Motor neuron (in vitro differentiated cells): ENCODE measurements around the gene GOLGA8O. TPM values are rescaled to one million over a fixed set of nuclear protein-coding genes. Genes with fewer than 3 reads are reported as not detected.
"Not testable (repeated sequence)": the region's sequence is repeated elsewhere in the genome, so short reads cannot be mapped to it uniquely, and the experiment has no call there.

Source experiments
- ATAC-seq, 8 experiments: fragments of 200-7000 bp; cut with Tn5 transposase; replicated peaks in 6 of 8; 2 replicates each; pipeline ENCODE4 v1.8.0; 2021; ENCODE audit warnings: mild to moderate bottlenecking in 8 of 8, moderate library complexity in 8 of 8
- H3K27ac ChIP-seq, 2 donors: fragments of 250-450 bp; sonication (Bioruptor Pico); 2 replicates each; pipeline ENCODE4 v1.9.0; 2021; ENCODE audit warnings: antibody characterized with exemption in 2 of 2, mild to moderate bottlenecking in 2 of 2, moderate library complexity in 1 of 2
- H3K4me1 ChIP-seq, 2 donors: fragments of 250-450 bp; sonication (Bioruptor Pico); replicated peaks in 1 of 2; 2 replicates each; pipeline ENCODE4 v1.6.1; 2021; ENCODE audit warnings: antibody characterized with exemption in 2 of 2, mild to moderate bottlenecking in 2 of 2, moderate library complexity in 1 of 2
- H3K4me3 ChIP-seq, 5 donors: fragments of 250-450 bp; sonication (Bioruptor Pico); 2 replicates each; pipeline ENCODE4 v1.9.0; 2021; ENCODE audit warnings: antibody characterized with exemption in 5 of 5, mild to moderate bottlenecking in 5 of 5, moderate library complexity in 4 of 5
- WGBS, 10 experiments: fragments of 450-650 bp; shearing (Covaris generic); methylation state at CpG; one replicate each; pipeline ENCODE4 v1.0.0; 2022; 5-methylcytosine and 5-hydroxymethylcytosine counted together
- in situ Hi-C, 9 experiments: fragments of 400-800 bp; cut with MboI; loops; one replicate each; pipeline ENCODE4 v1.15.0; 2021; ENCODE audit warnings: low sequenced_read_pairs in 9 of 9, low pct_unique_long_range_greater_than_20kb in 2 of 9; ENCODE audit not compliant: unreplicated experiment in 9 of 9
- total RNA-seq, 8 experiments: library from RNA; unstranded; fragments of 300-600 nt; gene quantifications; 2 replicates each; pipeline versions ENCODE4 v1.2.3 to v1.2.4, GENCODE V29; 2022

The GOLGA8O gene, protein sequence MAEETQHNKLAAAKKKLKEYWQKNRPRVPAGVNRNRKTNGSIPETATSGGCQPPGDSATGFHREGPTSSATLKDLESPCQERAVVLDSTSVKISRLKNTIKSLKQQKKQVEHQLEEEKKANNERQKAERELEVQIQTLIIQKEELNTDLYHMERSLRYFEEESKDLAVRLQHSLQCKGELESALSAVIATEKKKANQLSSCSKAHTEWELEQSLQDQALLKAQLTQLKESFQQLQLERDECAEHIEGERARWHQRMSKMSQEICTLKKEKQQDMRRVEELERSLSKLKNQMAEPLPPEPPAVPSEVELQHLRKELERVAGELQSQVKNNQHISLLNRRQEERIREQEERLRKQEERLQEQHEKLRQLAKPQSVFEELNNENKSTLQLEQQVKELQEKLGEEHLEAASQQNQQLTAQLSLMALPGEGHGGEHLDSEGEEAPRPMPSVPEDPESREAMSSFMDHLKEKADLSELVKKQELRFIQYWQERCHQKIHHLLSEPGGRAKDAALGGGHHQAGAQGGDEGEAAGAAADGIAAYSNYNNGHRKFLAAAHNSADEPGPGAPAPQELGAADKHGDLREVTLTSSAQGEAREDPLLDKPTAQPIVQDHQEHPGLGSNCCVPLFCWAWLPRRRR
- total RNA-seq: 1 to 10 TPM in 2 of 8 experiments, under 1 TPM in 5, not detected in 1; 0.09 to 2.4 (median 0.45) TPM

DNA sequence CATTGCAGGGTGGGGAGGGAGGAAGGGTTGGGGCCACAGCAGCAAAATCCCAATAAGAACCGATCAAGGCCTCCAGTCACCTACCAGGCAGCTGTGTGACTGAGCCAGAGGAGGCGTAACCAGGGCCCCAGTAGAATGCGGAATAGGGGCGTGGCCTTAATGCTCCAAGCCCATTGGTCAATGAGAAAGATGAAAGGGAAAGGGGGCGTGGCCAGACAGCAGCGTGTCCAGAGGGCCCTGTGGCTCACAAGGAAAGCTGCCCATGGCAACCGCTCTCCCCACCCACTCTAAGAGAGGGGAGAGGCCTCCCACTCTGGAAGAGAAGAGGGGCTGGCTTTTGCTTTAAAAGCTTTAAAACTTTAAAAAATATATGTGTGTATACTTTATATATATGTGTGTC, at the start of gene GOLGA8O:
TSS of gene GOLGA8O (minus strand) at position 101 of the 400 bp plus-strand sequence. CDS start at position 3, 98 bp downstream.
- H3K4me3 ChIP-seq, ATAC-seq, H3K27ac ChIP-seq, in situ Hi-C loops, H3K4me1 ChIP-seq: not testable (repeated sequence)
- no CpG with 5 or more reads among the region's 7 CpGs for WGBS, 10 experiments

- WGBS, 10 experiments: no CpG with 5 or more reads among the region's 8 CpGs
- H3K27ac ChIP-seq, in situ Hi-C loops, H3K4me1 ChIP-seq, H3K4me3 ChIP-seq: not testable (repeated sequence)
- ATAC-seq: peak in 1 of 8 experiments; percentile 32
Measured at GRCh38 chr15:32504152-32504811, 48.8 kb upstream of the GOLGA8O start.

DNA sequence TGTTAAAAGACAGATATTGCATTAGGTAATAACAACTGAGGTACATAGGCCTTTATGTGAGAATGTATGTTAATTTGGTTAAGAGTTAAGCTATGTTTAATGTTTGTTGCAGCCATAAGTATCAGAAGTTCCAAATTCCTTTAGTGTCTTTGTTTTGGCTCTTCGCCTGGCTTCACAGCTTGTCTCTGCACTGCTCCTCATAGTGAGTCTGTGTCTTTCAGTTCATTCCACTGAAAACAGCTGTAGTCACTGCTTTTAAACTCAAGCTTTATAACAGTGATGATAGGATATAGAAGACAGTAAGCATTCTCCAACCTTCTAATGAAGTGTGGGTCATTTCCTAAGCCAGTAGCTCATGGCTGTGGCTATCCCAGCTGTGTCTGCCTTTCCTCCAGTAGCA, 47.5 kb upstream of the GOLGA8O start:
- in situ Hi-C loops, H3K4me3 ChIP-seq, H3K4me1 ChIP-seq, H3K27ac ChIP-seq: not testable (repeated sequence)
- peak in 1 of 8 experiments; percentile 54 for ATAC-seq
- 20 to 57% methylated on average over 1 of the region's 1 CpG; no CpG with 5 or more reads in 8 of the 10 experiments for WGBS, 10 experiments

- in situ Hi-C loops, H3K27ac ChIP-seq, H3K4me3 ChIP-seq, ATAC-seq, H3K4me1 ChIP-seq: not testable (repeated sequence)
- no CpG with 5 or more reads among the region's 4 CpGs for WGBS, 10 experiments
Measured at GRCh38 chr15:32492768-32493167, 37.3 kb upstream of the GOLGA8O start.

- WGBS, 10 experiments: no CpG with 5 or more reads among the region's 12 CpGs
- H3K27ac ChIP-seq, H3K4me3 ChIP-seq, in situ Hi-C loops, ATAC-seq, H3K4me1 ChIP-seq: not testable (repeated sequence)
Measured at GRCh38 chr15:32486474-32486873, 31.0 kb upstream of the GOLGA8O start.

DNA sequence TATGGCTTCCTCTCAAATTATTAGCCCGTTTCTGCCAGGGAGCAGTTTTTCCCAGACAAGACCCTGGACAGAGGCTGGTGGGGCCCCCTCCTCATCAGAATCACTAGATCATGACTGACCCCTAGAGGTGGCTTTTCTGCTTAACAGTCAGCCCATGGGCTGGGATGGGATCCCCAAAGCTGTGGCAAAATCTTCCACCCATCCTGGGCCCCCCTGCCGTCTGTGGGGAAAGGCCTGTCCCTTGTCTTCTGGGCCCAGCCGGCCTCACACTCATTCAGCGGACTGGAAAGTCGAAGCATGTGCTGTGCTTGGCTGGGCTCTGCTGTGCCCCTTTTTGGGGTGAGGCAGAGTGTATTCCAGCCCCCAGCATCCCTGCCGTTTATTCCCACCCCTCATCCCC, 27.9 kb upstream of the GOLGA8O start:
- in situ Hi-C loops, H3K4me1 ChIP-seq, ATAC-seq, H3K4me3 ChIP-seq, H3K27ac ChIP-seq: not testable (repeated sequence)
- WGBS, 10 experiments: no CpG with 5 or more reads among the region's 6 CpGs

DNA sequence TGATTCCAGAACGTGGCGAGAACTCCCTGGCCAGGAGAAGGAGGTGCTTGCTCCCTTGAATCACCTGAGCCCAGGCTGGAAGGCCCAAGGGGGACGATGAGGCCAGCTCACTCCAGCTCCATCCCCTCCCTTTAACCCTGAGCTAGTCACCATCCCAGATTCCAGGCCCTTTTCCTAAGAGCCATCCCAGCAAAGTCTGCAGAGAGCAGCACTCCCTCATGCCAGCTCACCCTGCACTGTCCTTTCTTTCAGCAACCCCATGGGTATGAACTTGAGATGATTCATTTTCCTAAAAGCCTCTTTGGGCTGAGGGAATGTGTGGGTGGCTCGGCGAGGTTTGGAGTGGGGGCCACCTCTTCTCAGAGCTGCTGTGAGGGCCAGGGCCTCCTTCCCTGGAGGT, 26.2 kb upstream of the GOLGA8O start:
- H3K4me1 ChIP-seq, ATAC-seq, H3K4me3 ChIP-seq, H3K27ac ChIP-seq, in situ Hi-C loops: not testable (repeated sequence)
- no CpG with 5 or more reads among the region's 5 CpGs for WGBS, 10 experiments

- WGBS, 10 experiments: no CpG with 5 or more reads among the region's 23 CpGs
- H3K27ac ChIP-seq, ATAC-seq, in situ Hi-C loops, H3K4me3 ChIP-seq, H3K4me1 ChIP-seq: not testable (repeated sequence)
Measured at GRCh38 chr15:32468076-32468475, 12.6 kb upstream of the GOLGA8O start.

DNA sequence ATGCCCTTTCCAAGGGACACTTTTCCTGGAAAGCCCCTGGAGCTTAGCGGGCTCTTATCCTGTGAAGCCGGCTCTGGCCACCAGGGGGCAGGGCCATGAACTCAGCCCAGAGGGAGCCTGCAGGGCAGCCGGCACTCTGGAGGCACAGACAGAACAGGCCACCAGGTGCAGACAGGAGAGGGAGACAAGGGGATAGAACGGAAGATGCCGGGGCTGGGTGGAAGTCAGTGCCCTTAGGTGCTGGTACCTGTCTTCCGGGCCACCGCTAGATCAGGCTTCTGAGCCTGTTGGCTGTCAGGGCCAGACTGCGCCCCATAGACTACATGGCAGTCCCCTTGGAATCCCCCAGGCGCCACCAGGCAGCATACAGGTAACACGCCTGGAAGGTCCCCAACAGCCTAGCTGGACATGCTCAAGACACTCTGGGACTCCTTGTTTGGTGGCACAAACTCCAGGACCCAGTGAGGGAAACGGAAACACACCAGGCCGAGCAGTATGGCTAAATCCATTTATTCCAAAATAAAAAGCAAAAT, 14.9 kb downstream of the GOLGA8O start:
- ATAC-seq, H3K4me1 ChIP-seq, H3K27ac ChIP-seq, in situ Hi-C loops, H3K4me3 ChIP-seq: not testable (repeated sequence)
- WGBS, 10 experiments: no CpG with 5 or more reads among the region's 12 CpGs

DNA sequence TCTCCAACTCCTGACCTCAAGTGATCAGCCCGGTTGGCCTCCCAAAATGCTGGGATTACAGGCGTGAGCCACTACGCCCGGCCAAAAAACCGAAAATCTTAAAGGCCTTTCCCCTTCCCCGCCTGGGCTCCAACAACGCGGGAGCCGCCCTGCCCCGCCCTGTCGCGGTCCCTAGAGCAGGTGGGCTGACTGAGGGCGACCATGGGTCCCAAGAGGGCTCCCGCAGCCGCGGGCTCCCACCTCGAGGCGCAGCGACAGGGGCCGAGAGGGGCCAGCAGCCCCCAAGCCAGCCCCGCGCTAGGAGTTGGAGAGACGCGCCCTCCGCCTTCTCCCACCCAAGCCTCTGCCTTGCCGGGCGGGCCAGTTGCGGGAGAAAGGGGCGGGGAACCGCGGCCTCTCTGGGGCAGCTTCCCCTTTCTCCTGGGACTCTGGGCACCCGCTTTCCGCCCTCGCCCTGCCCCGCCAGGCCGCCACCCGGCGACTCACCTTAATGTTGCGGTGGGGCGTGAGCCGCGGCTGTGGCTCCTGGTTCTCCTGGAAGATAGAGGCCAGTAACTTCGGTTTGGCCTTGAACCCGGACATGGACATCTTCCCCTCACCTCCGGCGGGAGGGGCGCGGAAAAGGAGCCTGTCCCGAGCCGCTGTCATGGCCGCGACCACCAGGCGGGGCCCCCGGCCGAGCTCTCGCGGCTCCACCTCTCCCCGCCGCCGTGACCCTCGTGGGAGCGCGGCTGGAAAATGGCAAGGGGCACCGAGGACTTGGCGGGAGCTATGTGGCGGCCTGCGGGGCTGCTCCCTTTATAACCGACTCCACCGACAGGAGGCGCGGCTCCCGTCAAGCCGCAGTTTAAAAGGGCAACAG, 21.1 kb downstream of the GOLGA8O start:
- peak; percentile 75 to 90 (median 86) for ATAC-seq
- no CpG with 5 or more reads among the region's 73 CpGs for WGBS, 10 experiments

DNA sequence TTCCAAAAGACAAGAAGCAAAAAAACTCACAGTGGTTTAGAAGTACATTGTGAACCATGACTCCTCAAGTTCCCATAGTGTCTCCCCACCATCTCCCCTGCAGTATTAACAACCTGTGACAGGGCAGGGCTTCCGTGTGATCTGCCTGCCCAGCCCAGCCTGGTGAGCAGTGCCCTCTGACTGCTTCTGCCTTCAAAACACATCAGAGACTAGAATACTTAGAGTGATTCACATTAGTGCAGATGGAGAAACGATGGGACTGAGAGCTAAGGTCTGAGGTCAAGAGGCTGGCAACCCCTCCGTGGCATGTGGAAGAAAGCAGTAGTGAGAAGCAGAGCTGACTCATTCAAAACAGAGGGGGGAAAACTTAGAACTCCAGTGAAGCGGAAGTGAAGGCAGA, 27.8 kb downstream of the GOLGA8O start:
- in situ Hi-C loops, H3K27ac ChIP-seq, H3K4me1 ChIP-seq, H3K4me3 ChIP-seq: not testable (repeated sequence)
- WGBS, 10 experiments: no CpG with 5 or more reads among the region's 4 CpGs
- ATAC-seq: peak in 5 of 8 experiments; percentile 24 to 67 (median 42)

More for the DNA sequence above, 21.1 kb downstream of the GOLGA8O start:
- in situ Hi-C loops, H3K27ac ChIP-seq, H3K4me3 ChIP-seq, H3K4me1 ChIP-seq: not testable (repeated sequence)

DNA sequence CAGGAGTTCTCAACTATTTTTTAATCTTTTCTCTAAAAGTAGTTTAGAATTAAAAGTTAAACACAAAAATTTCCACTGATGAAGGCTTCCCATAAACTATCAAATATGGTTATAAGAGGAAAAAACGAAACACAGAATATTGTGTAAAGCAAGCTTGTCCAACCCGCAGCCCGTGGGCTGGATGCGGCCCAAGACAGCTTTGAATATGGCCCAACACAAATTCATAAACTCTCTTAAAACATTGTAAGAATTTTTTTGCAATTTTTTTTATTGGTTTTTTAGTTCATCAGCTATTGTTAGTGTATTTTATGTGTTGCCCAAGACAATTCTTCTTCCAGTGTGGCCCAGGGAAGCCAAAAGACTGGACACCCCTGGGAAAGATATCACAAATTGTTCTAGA, 28.9 kb downstream of the GOLGA8O start:
- H3K4me3 ChIP-seq, H3K27ac ChIP-seq, ATAC-seq, H3K4me1 ChIP-seq, in situ Hi-C loops: not testable (repeated sequence)
- 33 to 100% (median 100%) methylated on average over 1 of the region's 4 CpGs; no CpG with 5 or more reads in 7 of the 10 experiments for WGBS, 10 experiments
